Duodenal mucosa (tissue), 2 donors: ENCODE data around the gene ZNF830.
A peak's percentile ranks its signal among the peaks of the same experiment; 100 is the strongest.
"Not testable (repeated sequence)": the region's sequence is repeated elsewhere in the genome, so short reads cannot be mapped to it uniquely, and the experiment has no call there.

ENCODE experiments used
- H3K27ac ChIP-seq: one replicate; pipeline ENCODE4 v1.7.0; 2013; ENCODE audit warnings: low read depth, low read length
- H3K27me3 ChIP-seq, 2 donors: one replicate each; pipeline ENCODE4 v1.7.0; 2013; ENCODE audit warnings: low read length in 2 of 2, control low read depth in 1 of 2; ENCODE audit not compliant: insufficient read depth in 2 of 2, control insufficient read depth in 1 of 2
- H3K36me3 ChIP-seq, 2 donors: one replicate each; pipeline ENCODE4 v1.7.0; 2013; ENCODE audit warnings: low read length in 2 of 2, control low read depth in 1 of 2; ENCODE audit not compliant: insufficient read depth in 2 of 2, control insufficient read depth in 1 of 2
- H3K4me1 ChIP-seq, 2 donors: one replicate each; pipeline ENCODE4 v1.7.0; 2013; ENCODE audit warnings: low read length in 2 of 2, control low read depth in 1 of 2; ENCODE audit not compliant: insufficient read depth in 2 of 2, control insufficient read depth in 1 of 2
- H3K4me3 ChIP-seq, 2 donors: one replicate each; pipeline ENCODE4 v1.7.0; 2013; ENCODE audit warnings: low read length in 2 of 2, low read depth in 1 of 2
- H3K9ac ChIP-seq, 2 donors: one replicate each; pipeline ENCODE4 v1.7.0; 2013; ENCODE audit warnings: low read length in 2 of 2, low read depth in 1 of 2
- H3K9me3 ChIP-seq, 2 donors: one replicate each; pipeline ENCODE4 v1.7.0; 2013; ENCODE audit warnings: low read length in 2 of 2, control low read depth in 1 of 2; ENCODE audit not compliant: control insufficient read depth in 1 of 2

Gene ZNF830

DNA sequence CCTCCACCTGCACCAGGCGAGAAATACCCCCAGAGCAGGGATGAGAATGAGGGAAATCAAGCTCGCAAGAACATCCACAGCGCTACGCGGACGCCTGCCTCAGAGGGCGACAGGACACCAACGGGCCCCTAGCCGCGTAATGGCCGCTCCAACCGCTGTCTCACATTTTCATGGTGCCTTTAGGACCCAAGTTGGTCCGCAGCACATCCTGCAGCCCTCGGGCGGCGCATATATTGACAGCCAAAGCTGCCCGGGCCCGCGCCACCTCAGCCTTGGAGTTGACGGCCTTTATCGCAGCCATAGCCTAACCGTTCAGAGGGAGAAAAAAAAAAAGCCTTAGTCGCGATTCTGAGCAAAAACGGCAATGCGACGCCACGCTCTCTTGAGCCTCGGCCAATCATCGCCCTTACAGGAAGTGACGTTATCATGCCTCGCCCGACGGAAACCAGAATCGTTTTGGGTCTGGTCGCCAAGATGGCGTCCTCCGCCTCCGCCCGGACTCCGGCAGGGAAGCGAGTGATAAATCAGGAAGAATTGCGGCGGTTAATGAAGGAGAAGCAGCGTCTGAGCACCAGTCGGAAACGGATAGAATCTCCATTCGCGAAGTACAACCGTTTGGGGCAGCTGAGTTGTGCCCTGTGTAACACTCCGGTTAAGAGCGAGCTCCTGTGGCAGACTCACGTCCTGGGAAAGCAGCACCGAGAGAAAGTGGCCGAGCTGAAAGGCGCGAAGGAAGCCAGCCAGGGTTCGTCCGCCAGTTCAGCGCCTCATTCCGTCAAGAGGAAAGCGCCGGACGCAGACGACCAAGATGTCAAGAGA lies at the start of gene ZNF830, which contains the start of gene CCT6B:
ZNF830 (plus strand) TSS at position 448 of the 819 bp plus-strand sequence; CDS start at position 475, 27 bp downstream.
CCT6B (minus strand) TSS at position 368 of the 819 bp plus-strand sequence; CDS start at position 301, 67 bp downstream.
- Histone ChIP-seq H3K9ac (peak within 1 kb of the TSS; percentile 96 to 99), H3K27ac (peak within 1 kb of the TSS; percentile 93), H3K9me3 (no peaks in the 10 kb centered on the region), H3K4me1 (peaks cover 11 to 18% of the 10 kb centered on the region in 2 donors), H3K36me3 (peaks cover 12 to 24% of the 10 kb centered on the region in 2 donors), H3K27me3 (no peaks in the 10 kb centered on the region), H3K4me3 (peak within 1 kb of the TSS; percentile 90 to 100)

DNA sequence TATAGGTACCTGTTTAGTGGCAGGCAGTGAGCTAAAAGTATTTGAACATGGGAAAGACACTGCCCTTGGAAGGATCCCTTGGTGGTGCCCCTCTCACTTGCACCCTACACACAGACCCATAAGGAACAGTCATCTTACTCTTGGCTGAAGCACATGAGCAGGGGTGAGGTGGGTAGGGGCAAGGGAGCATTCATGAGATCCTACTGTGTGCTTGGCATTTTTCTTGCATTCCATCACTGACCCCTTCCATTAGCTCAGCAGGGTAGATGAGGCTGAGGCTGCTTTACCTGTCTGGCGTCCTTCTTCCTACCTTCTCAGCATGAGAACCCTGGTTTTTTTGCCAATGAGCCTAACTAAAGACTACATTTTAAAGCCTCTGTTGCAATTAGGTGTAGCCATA lies 48.3 kb upstream of the ZNF830 start:
- Histone ChIP-seq H3K9me3 (no peaks in the 10 kb centered on the region), H3K4me1 (no peaks in the 10 kb centered on the region), H3K9ac (no peak overlapping the region), H3K27me3 (no peaks in the 10 kb centered on the region), H3K27ac (no peak overlapping the region), H3K36me3 (no peaks in the 10 kb centered on the region), H3K4me3 (no peak overlapping the region)

- Histone ChIP-seq H3K4me3 (no peak overlapping the region), H3K9ac (no peak overlapping the region), H3K27me3 (no peaks in the 10 kb centered on the region), H3K36me3 (no peaks in the 10 kb centered on the region), H3K27ac (no peak overlapping the region), H3K4me1 (no peaks in the 10 kb centered on the region), H3K9me3 (no peaks in the 10 kb centered on the region)
Measured at GRCh38 chr17:34916120-34916519, 45.2 kb upstream of the ZNF830 start.

GRCh38 chr17:34917381-34917780 lies 44.0 kb upstream of the ZNF830 start:
- H3K4me1 ChIP-seq = no peaks in the 10 kb centered on the region
- no peak overlapping the region for H3K9ac ChIP-seq
- no peaks in the 10 kb centered on the region for H3K27me3 ChIP-seq
- H3K4me3 ChIP-seq = no peak overlapping the region
- H3K27ac ChIP-seq = no peak overlapping the region
- H3K9me3 ChIP-seq = no peaks in the 10 kb centered on the region
- no peaks in the 10 kb centered on the region for H3K36me3 ChIP-seq

DNA sequence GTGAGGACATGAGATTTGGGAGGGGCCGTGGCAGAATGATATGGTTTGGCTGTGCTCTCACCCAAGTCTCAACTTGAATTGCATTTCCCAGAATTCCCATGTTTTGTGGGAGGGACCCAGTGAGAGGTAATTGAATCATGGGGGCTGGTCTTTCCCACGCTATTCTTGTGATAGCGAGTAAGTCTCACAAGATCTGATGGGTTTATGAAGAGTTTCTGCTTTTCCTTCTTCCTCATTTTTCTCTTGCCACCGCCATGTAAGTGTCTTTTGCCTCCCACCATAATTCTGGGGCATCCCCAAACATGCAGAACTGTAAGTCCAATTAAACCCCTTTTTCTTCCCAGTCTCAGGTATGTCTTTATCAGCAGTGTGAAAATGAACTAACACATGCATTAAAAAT lies 40.7 kb upstream of the ZNF830 start:
- H3K9me3 ChIP-seq = no peaks in the 10 kb centered on the region
- no peaks in the 10 kb centered on the region for H3K36me3 ChIP-seq
- no peak overlapping the region for H3K4me3 ChIP-seq
- H3K27ac ChIP-seq = no peak overlapping the region
- no peaks in the 10 kb centered on the region for H3K4me1 ChIP-seq
- no peaks in the 10 kb centered on the region for H3K27me3 ChIP-seq
- H3K9ac ChIP-seq = no peak overlapping the region

- no peaks in the 10 kb centered on the region for H3K4me1 ChIP-seq
- no peak overlapping the region for H3K9ac ChIP-seq
- H3K36me3 ChIP-seq = no peaks in the 10 kb centered on the region
- H3K9me3 ChIP-seq = no peaks in the 10 kb centered on the region
- H3K4me3 ChIP-seq = no peak overlapping the region
- H3K27ac ChIP-seq = no peak overlapping the region
- no peaks in the 10 kb centered on the region for H3K27me3 ChIP-seq
Measured at GRCh38 chr17:34926661-34927060, 34.7 kb upstream of the ZNF830 start.

- Histone ChIP-seq H3K4me1 (no peaks in the 10 kb centered on the region), H3K27ac (no peak overlapping the region), H3K9ac (no peak overlapping the region), H3K36me3 (no peaks in the 10 kb centered on the region), H3K9me3 (no peaks in the 10 kb centered on the region), H3K27me3 (no peaks in the 10 kb centered on the region), H3K4me3 (no peak overlapping the region)
Measured at GRCh38 chr17:34930283-34930682, 31.1 kb upstream of the ZNF830 start.

DNA sequence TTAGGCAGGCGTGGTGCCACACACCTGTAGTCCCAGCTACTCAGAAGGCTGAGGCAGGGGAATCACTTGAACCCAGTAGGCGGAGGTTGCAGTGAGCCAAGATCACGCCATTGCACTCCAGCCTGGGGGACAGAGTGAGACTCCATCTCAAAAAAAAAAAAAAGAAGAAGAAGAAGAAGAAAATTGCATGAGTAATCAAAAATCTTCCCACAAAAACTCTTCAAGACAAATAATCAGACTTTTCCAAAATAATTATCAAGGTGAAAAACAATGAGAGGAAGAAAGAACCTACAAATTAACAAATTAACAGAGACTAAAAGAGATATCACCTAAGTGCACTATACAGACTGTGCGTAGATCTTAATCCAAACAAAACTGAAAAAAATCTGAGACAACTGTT lies 10.6 kb upstream of the ZNF830 start:
- H3K36me3 ChIP-seq, H3K4me3 ChIP-seq, H3K27me3 ChIP-seq, H3K9me3 ChIP-seq, H3K9ac ChIP-seq, H3K4me1 ChIP-seq, H3K27ac ChIP-seq: not testable (repeated sequence)

DNA sequence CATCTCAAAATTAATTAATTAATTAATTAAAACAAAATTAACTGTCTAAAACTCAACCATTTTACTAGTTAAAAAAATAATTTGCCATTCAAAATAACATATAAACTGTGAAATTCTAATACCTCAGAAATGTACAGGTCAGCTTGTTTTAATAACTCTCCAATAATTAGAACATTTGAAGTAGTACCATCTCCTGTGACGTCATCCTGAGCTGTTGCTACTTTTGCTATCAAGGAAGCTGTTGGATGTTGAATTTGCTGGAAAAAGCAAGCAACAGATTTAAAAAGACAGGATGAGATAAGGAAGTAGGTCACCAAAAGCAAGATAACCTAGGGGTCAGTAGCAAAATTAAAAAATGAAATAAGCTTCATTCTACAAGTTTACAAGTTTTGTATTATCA lies 2.9 kb upstream of the ZNF830 start:
- Histone ChIP-seq H3K27me3 (no peaks in the 10 kb centered on the region), H3K4me1 (peaks cover 11 to 18% of the 10 kb centered on the region in 2 donors), H3K9ac (no peak overlapping the region), H3K27ac (no peak overlapping the region), H3K36me3 (no peaks in the 10 kb centered on the region), H3K9me3 (no peaks in the 10 kb centered on the region), H3K4me3 (no peak overlapping the region)

DNA sequence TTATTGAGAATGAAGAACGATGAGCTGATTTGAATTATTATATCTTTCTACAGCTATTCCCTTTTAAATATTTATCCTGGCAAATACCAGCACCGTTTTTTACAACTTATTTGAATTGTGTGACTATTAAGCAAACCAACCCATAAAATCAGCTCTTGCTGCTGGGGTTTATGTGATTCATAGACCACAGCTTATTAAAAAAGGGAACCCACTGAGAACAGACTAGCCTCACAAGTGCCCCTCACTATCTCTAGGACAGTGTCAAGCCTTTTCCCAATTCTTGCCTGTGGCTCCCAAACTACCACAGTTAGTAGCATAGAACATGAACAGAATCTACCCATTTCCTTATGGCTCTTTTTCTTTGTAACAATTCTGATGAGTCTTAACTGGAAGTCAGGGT lies 12.8 kb downstream of the ZNF830 start:
- Histone ChIP-seq H3K4me1 (peaks cover 0 to 1% of the 10 kb centered on the region in 2 donors), H3K9ac (no peak overlapping the region), H3K9me3 (no peaks in the 10 kb centered on the region), H3K27me3 (no peaks in the 10 kb centered on the region), H3K36me3 (no peaks in the 10 kb centered on the region), H3K4me3 (no peak overlapping the region), H3K27ac (no peak overlapping the region)
